ENCODE data around the gene COL24A1.
"Not testable (repeated sequence)": the region's sequence is repeated elsewhere in the genome, so short reads cannot be mapped to it uniquely, and the experiment has no call there.

COL24A1 gene

GRCh38 chr1:85976516-85977205 is 179.9 kb downstream of the COL24A1 start:
- DNase-seq = no peak

- no peak for DNase-seq
These were observed 180.6 kb downstream of the COL24A1 start for GRCh38 chr1:85975912-85976371.

- DNase-seq = no peak
These were observed 194.1 kb downstream of the COL24A1 start for GRCh38 chr1:85962457-85962856.

GRCh38 chr1:85957760-85958159 is 198.8 kb downstream of the COL24A1 start:
- no peak for DNase-seq

GRCh38 chr1:85955218-85955617 is 201.4 kb downstream of the COL24A1 start:
- DNase-seq = not testable (repeated sequence)

GRCh38 chr1:85952460-85952859 is 204.1 kb downstream of the COL24A1 start:
- no peak for DNase-seq

GRCh38 chr1:85947186-85947585 is 209.4 kb downstream of the COL24A1 start:
- no peak for DNase-seq

GRCh38 chr1:85943945-85944344 is 212.6 kb downstream of the COL24A1 start:
- DNase-seq = no peak

GRCh38 chr1:85943526-85943925 is 213.0 kb downstream of the COL24A1 start:
- no peak for DNase-seq

GRCh38 chr1:85940656-85941306 is 215.8 kb downstream of the COL24A1 start:
- no peak for DNase-seq

GRCh38 chr1:85938829-85939228 is 217.7 kb downstream of the COL24A1 start:
- no peak for DNase-seq

- no peak for DNase-seq
These were observed 220.1 kb downstream of the COL24A1 start for GRCh38 chr1:85936470-85936869.

- DNase-seq = no peak
These were observed 220.5 kb downstream of the COL24A1 start for GRCh38 chr1:85936057-85936456.

- DNase-seq = no peak
These were observed 221.3 kb downstream of the COL24A1 start for GRCh38 chr1:85935234-85935633.

GRCh38 chr1:85934516-85934915 is 222.1 kb downstream of the COL24A1 start:
- no peak for DNase-seq

GRCh38 chr1:85933961-85934360 is 222.6 kb downstream of the COL24A1 start:
- no peak for DNase-seq

- no peak for DNase-seq
These were observed 244.8 kb downstream of the COL24A1 start for GRCh38 chr1:85911742-85912141.

- DNase-seq = no peak
These were observed 255.7 kb downstream of the COL24A1 start for GRCh38 chr1:85900921-85901320.

GRCh38 chr1:85898861-85899260 is 257.7 kb downstream of the COL24A1 start:
- DNase-seq = no peak

- no peak for DNase-seq
These were observed 261.9 kb downstream of the COL24A1 start for GRCh38 chr1:85894651-85895050.

- DNase-seq = no peak
These were observed 264.2 kb downstream of the COL24A1 start for GRCh38 chr1:85892366-85892765.

- DNase-seq = no peak
These were observed 266.7 kb downstream of the COL24A1 start for GRCh38 chr1:85889870-85890269.

GRCh38 chr1:85888921-85889320 is 267.7 kb downstream of the COL24A1 start:
- DNase-seq = no peak

- DNase-seq = no peak
These were observed 272.1 kb downstream of the COL24A1 start for GRCh38 chr1:85884372-85885035.
